HFF-Myc (cell line): ENCODE measurements around the gene SF3B4.
"Not testable (repeated sequence)": the region's sequence is repeated elsewhere in the genome, so short reads cannot be mapped to it uniquely, and the experiment has no call there.

ENCODE experiments used
- DNase-seq: peaks from one replicate; pipeline ENCODE4 v3.0.0-alpha.2; 2011; ENCODE audit warnings: low read depth; ENCODE audit errors: extremely low read depth
- H3K4me3 ChIP-seq: replicated peaks from 2 replicates; pipeline ENCODE4 v1.5.1; 2011; ENCODE audit warnings: low read depth, mild to moderate bottlenecking, control low read depth, low read length
- CTCF ChIP-seq: IDR thresholded peaks from 2 replicates; pipeline ENCODE4 v1.5.1; 2012; ENCODE audit warnings: mild to moderate bottlenecking, low read depth, low read length, control low read depth; ENCODE audit errors: missing control alignments

Gene SF3B4

GRCh38 chr1:149965440-149965839 is 37.8 kb upstream of the SF3B4 start:
- no peak for DNase-seq
- no peak for TF ChIP-seq CTCF

DNA sequence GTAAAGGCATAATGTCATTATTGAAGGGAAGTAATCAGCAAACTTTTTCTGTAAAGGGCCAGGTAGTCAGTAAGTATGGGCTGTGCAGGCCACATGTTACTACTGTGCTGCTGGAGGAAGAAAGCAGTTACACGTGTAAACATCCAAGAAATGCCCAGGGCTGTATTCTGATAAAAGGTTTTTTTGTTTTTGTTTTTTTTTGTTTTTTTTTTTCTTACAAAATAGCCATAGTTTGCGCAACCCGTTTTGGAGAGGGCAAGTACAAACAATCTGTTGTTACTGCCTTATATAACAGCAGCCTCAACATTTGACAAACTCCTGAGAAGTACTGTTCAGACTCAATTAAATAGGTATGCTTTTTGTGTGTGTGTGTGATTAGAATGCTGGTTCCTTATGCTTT is 35.8 kb upstream of the SF3B4 start:
- no peak for TF ChIP-seq CTCF
- no peak overlapping the region for H3K4me3 ChIP-seq
- DNase-seq = no peak

More at GRCh38 chr1:149965440-149965839, 37.8 kb upstream of the SF3B4 start:
- H3K4me3 ChIP-seq = no peak overlapping the region

DNA sequence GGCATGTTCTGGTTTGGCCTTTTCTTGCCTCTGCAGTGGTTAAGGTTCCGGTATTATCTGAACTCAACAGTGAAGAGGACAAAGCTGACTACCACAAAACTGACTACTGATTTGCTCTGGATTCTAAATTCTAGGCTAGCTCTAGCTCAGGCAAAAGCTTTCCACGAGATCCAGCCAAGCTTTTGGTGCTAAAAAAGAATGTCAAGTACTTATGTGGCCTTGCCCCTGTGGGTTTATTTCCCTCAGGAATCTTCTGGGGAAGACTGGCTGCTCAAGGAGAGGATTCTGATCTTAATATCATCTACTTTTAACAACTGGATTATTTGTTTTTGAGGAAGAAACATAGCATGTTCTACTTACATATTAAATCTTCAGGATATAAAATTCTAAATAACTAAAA is 35.1 kb upstream of the SF3B4 start:
- DNase-seq = no peak
- TF ChIP-seq CTCF = no peak
- no peak overlapping the region for H3K4me3 ChIP-seq

GRCh38 chr1:149962039-149962647 is 34.5 kb upstream of the SF3B4 start:
- peak; percentile 60 for TF ChIP-seq CTCF
- H3K4me3 ChIP-seq = no peak overlapping the region
- peak; percentile 42 for DNase-seq

DNA sequence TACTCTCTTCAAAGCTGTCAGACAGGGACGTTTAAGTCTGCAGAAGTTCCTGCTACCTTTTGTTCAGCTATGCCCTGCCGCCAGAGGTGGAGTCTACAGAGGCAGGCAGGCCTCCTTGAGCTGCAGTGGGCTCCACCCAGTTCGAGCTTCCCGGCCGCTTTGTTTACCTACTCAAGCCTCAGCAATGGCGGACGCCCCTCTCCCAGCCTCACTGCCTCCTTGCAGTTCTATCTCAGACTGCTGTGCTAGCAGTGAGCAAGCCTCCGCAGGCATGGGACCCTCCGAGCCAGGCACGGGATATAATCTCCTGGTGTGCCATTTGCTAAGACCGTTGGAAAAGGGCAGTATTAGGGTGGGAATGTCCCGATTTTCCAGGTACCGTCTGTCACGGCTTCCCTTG is 29.9 kb upstream of the SF3B4 start:
- H3K4me3 ChIP-seq, DNase-seq: not testable (repeated sequence)

GRCh38 chr1:149949911-149950310 is 22.3 kb upstream of the SF3B4 start:
- TF ChIP-seq CTCF = no peak
- no peak overlapping the region for H3K4me3 ChIP-seq
- no peak for DNase-seq

- TF ChIP-seq CTCF = no peak
- no peak for DNase-seq
- no peak overlapping the region for H3K4me3 ChIP-seq
These were observed 17.6 kb upstream of the SF3B4 start for GRCh38 chr1:149945206-149945605.
